ENCODE measurements around the gene KPNB1.

- TF ChIP-seq FOSL1 (IDR thresholded peaks at IDR 0.05; ENCODE audit: insufficient read depth, low read depth, low read length) (no peak), CTCF (IDR thresholded peaks at IDR 0.05; ENCODE audit: control extremely low read depth in 1 of 3, insufficient read depth in 1 of 3, low read depth in 1 of 3, low read length in 3 of 3) (no peak), EZH2 (IDR thresholded peaks at IDR 0.05; ENCODE audit: low read depth, low read length, severe bottlenecking) (no peak), POLR2AphosphoS5 (IDR thresholded peaks at IDR 0.05; ENCODE audit: low read depth, low read length) (no peak), TEAD4 (IDR thresholded peaks at IDR 0.05; ENCODE audit: low read depth, low read length) (no peak), NANOG (IDR thresholded peaks at IDR 0.05; ENCODE audit: insufficient read depth, low read depth, low read length, poor library complexity, severe bottlenecking) (no peak)
Measured at GRCh38 chr17:47716375-47716774, 66.7 kb downstream of the KPNB1 start.
